ENCODE results near the gene AGAP1.

DNA sequence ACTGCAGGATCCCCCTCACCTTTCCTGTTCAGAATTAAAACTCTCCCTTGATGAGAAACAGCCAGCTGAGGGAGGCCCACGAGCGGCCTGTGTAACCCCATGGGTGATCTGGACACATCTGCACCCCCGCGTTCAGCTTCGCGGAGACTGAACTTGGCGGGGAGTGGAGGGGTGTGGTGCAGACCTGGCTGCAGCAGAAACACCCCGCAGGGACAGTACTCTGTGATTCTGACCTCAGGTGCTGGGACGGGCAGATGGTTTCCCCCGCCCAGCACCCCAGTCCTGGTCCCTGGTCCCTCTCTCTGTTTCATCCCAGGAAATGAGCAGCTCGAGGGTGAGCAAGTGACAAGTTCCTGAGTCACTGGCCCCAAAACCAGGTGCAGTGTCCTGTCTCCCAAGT lies 633.2 kb downstream of the AGAP1 start:
- TF ChIP-seq, protein P1, sequence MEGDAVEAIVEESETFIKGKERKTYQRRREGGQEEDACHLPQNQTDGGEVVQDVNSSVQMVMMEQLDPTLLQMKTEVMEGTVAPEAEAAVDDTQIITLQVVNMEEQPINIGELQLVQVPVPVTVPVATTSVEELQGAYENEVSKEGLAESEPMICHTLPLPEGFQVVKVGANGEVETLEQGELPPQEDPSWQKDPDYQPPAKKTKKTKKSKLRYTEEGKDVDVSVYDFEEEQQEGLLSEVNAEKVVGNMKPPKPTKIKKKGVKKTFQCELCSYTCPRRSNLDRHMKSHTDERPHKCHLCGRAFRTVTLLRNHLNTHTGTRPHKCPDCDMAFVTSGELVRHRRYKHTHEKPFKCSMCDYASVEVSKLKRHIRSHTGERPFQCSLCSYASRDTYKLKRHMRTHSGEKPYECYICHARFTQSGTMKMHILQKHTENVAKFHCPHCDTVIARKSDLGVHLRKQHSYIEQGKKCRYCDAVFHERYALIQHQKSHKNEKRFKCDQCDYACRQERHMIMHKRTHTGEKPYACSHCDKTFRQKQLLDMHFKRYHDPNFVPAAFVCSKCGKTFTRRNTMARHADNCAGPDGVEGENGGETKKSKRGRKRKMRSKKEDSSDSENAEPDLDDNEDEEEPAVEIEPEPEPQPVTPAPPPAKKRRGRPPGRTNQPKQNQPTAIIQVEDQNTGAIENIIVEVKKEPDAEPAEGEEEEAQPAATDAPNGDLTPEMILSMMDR (IDR thresholded peaks at IDR 0.05; ENCODE audit: poor library complexity, severe bottlenecking): no peak
- TF ChIP-seq EZH2 (IDR thresholded peaks at IDR 0.05; ENCODE audit: borderline replicate concordance, insufficient read depth, low read length, poor library complexity, severe bottlenecking) (no peak), POLR2AphosphoS5 (IDR thresholded peaks at IDR 0.05) (no peak)
- TF ChIP-seq, protein P2, sequence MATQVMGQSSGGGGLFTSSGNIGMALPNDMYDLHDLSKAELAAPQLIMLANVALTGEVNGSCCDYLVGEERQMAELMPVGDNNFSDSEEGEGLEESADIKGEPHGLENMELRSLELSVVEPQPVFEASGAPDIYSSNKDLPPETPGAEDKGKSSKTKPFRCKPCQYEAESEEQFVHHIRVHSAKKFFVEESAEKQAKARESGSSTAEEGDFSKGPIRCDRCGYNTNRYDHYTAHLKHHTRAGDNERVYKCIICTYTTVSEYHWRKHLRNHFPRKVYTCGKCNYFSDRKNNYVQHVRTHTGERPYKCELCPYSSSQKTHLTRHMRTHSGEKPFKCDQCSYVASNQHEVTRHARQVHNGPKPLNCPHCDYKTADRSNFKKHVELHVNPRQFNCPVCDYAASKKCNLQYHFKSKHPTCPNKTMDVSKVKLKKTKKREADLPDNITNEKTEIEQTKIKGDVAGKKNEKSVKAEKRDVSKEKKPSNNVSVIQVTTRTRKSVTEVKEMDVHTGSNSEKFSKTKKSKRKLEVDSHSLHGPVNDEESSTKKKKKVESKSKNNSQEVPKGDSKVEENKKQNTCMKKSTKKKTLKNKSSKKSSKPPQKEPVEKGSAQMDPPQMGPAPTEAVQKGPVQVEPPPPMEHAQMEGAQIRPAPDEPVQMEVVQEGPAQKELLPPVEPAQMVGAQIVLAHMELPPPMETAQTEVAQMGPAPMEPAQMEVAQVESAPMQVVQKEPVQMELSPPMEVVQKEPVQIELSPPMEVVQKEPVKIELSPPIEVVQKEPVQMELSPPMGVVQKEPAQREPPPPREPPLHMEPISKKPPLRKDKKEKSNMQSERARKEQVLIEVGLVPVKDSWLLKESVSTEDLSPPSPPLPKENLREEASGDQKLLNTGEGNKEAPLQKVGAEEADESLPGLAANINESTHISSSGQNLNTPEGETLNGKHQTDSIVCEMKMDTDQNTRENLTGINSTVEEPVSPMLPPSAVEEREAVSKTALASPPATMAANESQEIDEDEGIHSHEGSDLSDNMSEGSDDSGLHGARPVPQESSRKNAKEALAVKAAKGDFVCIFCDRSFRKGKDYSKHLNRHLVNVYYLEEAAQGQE (IDR thresholded peaks at IDR 0.05; ENCODE audit: borderline replicate concordance): no peak

Measured in neural cell (in vitro differentiated cells).